NT2/D1 (cell line): ENCODE results near the gene GAS7.

Experiments
- DNase-seq: peaks from one replicate; pipeline ENCODE4 v3.0.0-alpha.2; 2011; ENCODE audit warnings: low read depth, low spot score
- H3K27me3 ChIP-seq: 2 replicates; pipeline ENCODE4 v1.6.0; 2011; ENCODE audit warnings: mild to moderate bottlenecking; ENCODE audit not compliant: insufficient read length, insufficient read depth
- H3K36me3 ChIP-seq: 2 replicates; pipeline ENCODE4 v1.6.1; 2011; ENCODE audit warnings: mild to moderate bottlenecking, low read length, mixed read lengths; ENCODE audit not compliant: insufficient read depth, insufficient read length
- H3K4me1 ChIP-seq: 2 replicates; pipeline ENCODE4 v1.5.1; 2011; ENCODE audit not compliant: insufficient read depth, insufficient read length
- H3K4me3 ChIP-seq: 2 replicates; pipeline ENCODE4 v1.5.1; 2011; ENCODE audit warnings: low read depth; ENCODE audit not compliant: insufficient read length
- H3K9ac ChIP-seq: 2 replicates; pipeline ENCODE4 v1.6.0; 2011; ENCODE audit warnings: low read depth; ENCODE audit not compliant: insufficient read length
- H3K9me3 ChIP-seq: 2 replicates; pipeline ENCODE4 v1.5.1; 2011; ENCODE audit warnings: mild to moderate bottlenecking, low read length; ENCODE audit not compliant: insufficient read depth
- SUZ12 ChIP-seq: IDR thresholded peaks from 2 replicates; pipeline ENCODE4 v1.6.1; 2011; ENCODE audit not compliant: insufficient read length, insufficient read depth; ENCODE audit errors: extremely low read depth
- YY1 ChIP-seq: IDR thresholded peaks from 2 replicates; pipeline ENCODE4 v1.6.1; 2011; ENCODE audit not compliant: insufficient read length, insufficient read depth
- ZNF274 ChIP-seq: IDR thresholded peaks from 2 replicates; pipeline ENCODE4 v1.6.1; 2011; ENCODE audit warnings: mild to moderate bottlenecking, low read depth, low read length

GAS7 gene

GRCh38 chr17:9902120-9902519, 296.3 kb downstream of the GAS7 start:
- Histone ChIP-seq H3K4me3 (no peak overlapping the region), H3K36me3 (no peaks in the 10 kb centered on the region), H3K4me1 (no peaks in the 10 kb centered on the region), H3K9ac (no peak overlapping the region), H3K27me3 (no peaks in the 10 kb centered on the region), H3K9me3 (no peaks in the 10 kb centered on the region)
- no peak for TF ChIP-seq ZNF274
- no peak for TF ChIP-seq SUZ12
- TF ChIP-seq YY1, result no peak
- DNase-seq, result no peak

- no peaks in the 10 kb centered on the region for H3K9me3 ChIP-seq
- no peak for TF ChIP-seq YY1
- no peak for TF ChIP-seq SUZ12
- TF ChIP-seq ZNF274, result no peak
- no peak overlapping the region for H3K4me3 ChIP-seq
- H3K36me3 ChIP-seq, result no peaks in the 10 kb centered on the region
- no peaks in the 10 kb centered on the region for H3K4me1 ChIP-seq
- no peak for DNase-seq
- H3K9ac ChIP-seq, result no peak overlapping the region
- no peaks in the 10 kb centered on the region for H3K27me3 ChIP-seq
These were observed 297.6 kb downstream of the GAS7 start for GRCh38 chr17:9900784-9901183.

GRCh38 chr17:9900044-9900594, 298.3 kb downstream of the GAS7 start:
- DNase-seq, result no peak
- no peaks in the 10 kb centered on the region for H3K27me3 ChIP-seq
- TF ChIP-seq SUZ12 (no peak), YY1 (no peak), ZNF274 (no peak)
- no peaks in the 10 kb centered on the region for H3K4me1 ChIP-seq
- H3K36me3 ChIP-seq, result no peaks in the 10 kb centered on the region
- H3K9me3 ChIP-seq, result no peaks in the 10 kb centered on the region
- H3K9ac ChIP-seq, result no peak overlapping the region
- H3K4me3 ChIP-seq, result no peak overlapping the region

DNA sequence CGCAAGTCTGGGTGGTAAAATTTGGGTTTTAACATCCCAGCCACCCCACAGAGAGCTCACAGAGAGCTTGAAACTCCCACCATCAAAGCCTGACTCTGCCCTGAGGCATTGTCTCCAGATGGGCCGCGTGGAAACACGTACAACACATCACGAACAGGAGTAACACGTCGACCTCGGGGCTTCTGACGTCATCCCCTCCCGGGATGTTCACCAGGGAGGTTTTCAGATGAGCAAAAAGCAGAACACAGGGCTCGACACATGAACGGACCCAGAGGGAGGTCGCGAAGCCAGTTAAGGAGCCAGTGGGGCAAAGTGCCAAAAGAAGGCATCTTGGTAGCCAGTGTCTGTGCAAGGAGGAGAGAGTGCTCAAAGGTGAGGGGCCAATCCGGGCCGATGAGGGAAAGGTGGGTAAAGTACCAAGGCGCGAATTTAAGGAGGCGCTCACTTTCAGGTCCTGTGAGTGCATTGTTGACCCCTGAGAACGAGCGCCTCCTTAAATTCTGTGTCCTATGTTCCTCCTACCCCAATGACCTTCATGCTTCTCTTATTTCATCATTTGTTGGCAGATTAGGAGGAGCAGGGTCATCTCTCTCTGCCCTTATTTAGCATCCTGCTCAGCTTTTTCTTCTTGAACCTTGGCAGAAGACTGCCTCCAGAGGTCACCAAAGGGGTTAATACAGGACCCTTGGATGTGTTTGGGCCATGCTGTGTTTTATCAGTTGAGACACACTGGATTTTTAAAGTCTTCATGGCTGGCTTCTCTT, 298.9 kb downstream of the GAS7 start:
- H3K9me3 ChIP-seq, result no peaks in the 10 kb centered on the region
- H3K27me3 ChIP-seq, result no peaks in the 10 kb centered on the region
- no peak overlapping the region for H3K9ac ChIP-seq
- H3K4me3 ChIP-seq, result no peak overlapping the region
- no peaks in the 10 kb centered on the region for H3K36me3 ChIP-seq
- DNase-seq, result no peak
- TF ChIP-seq YY1 (no peak), SUZ12 (no peak), ZNF274 (no peak)
- no peaks in the 10 kb centered on the region for H3K4me1 ChIP-seq

DNA sequence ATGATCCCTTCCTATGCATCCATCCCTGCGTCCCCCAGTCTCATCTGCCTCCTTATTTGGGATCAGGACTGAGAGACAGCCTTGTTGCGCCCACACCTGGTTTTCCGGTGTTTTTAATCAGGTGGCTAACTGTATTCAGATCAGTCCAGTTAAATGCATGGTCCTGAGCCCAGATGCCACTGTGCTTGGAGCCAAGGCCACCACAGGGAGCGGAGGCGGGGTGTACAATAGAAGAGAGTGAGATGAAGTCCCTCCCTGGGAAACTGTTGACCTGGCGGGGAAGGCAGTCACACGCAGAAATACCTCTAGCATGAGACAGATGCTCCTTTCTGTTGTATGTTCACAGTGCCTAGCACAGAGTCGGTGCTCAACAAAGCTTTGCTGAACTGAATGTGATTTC, 299.6 kb downstream of the GAS7 start:
- Histone ChIP-seq H3K4me1 (no peaks in the 10 kb centered on the region), H3K9ac (no peak overlapping the region), H3K9me3 (no peaks in the 10 kb centered on the region), H3K27me3 (no peaks in the 10 kb centered on the region), H3K4me3 (no peak overlapping the region), H3K36me3 (no peaks in the 10 kb centered on the region)
- TF ChIP-seq SUZ12 (no peak), ZNF274 (no peak), YY1 (no peak)
- no peak for DNase-seq

DNA sequence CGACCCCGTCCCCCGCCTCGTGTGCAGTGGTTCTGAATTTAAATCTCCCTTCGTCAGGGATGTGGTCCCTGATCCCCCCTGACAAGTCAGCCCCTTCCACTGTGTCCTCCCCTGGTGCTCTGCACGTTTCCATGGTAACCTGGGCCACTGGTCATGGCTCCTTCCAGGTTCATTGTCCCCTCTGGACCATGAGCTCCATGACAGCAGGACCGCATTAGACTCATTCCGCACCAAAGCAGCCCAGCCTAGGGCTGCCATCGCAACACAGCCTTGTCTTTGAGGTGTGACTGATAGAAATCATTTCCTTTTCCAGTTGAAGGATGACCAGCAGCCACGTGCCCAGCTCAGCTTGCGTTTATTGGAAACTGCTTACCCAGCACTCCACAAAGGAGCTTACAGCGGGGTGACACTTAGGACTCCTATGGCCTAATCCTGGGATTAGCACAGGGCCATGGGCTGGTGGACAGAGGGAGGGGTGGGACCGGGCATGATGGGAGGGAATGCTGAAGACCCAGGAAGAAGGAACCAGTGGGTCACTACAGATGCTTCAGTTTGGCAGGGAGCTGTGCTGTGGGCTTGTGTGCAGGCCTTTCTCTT, 300.9 kb downstream of the GAS7 start:
- no peak for TF ChIP-seq SUZ12
- Histone ChIP-seq H3K36me3 (no peaks in the 10 kb centered on the region), H3K9me3 (no peaks in the 10 kb centered on the region), H3K9ac (no peak overlapping the region), H3K4me3 (no peak overlapping the region), H3K27me3 (no peaks in the 10 kb centered on the region), H3K4me1 (no peaks in the 10 kb centered on the region)
- DNase-seq, result no peak

DNA sequence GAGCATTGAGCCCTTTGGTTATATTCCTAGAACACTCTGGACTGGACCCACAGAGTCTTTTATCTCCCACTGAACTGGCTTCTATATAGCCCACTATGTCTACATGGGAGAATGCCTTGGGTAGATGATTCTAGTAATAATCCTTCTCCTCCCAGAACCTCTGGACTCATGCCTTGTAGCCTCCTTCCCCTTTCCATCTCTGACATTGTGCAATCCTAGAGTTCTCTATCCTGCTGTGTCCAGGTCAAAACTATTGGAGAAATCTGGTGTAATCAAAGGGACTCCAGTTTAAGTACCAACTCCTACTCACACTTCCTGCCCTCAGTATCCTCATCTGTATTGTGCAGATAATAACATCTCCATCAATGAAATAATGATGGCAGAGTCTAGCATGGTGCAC, 302.5 kb downstream of the GAS7 start:
- no peak for TF ChIP-seq SUZ12
- H3K9me3 ChIP-seq, result no peaks in the 10 kb centered on the region
- no peaks in the 10 kb centered on the region for H3K4me1 ChIP-seq
- no peaks in the 10 kb centered on the region for H3K27me3 ChIP-seq
- DNase-seq, result no peak
- no peaks in the 10 kb centered on the region for H3K36me3 ChIP-seq
- no peak overlapping the region for H3K4me3 ChIP-seq
- H3K9ac ChIP-seq, result no peak overlapping the region

GRCh38 chr17:9894231-9894630, 304.2 kb downstream of the GAS7 start:
- no peak overlapping the region for H3K9ac ChIP-seq
- no peaks in the 10 kb centered on the region for H3K4me1 ChIP-seq
- DNase-seq, result no peak
- TF ChIP-seq ZNF274 (no peak), SUZ12 (no peak), YY1 (no peak)
- H3K27me3 ChIP-seq, result no peaks in the 10 kb centered on the region
- no peak overlapping the region for H3K4me3 ChIP-seq
- H3K9me3 ChIP-seq, result no peaks in the 10 kb centered on the region
- H3K36me3 ChIP-seq, result no peaks in the 10 kb centered on the region
